VCaP (cell line): ENCODE data around the gene GALNT18.

Experiments used
- H3K27ac ChIP-seq: fragments of 450-650 bp; 2 replicates; pipeline ENCODE4 v1.5.1; 2017
- CTCF ChIP-seq: fragments of 450-650 bp; conservative IDR thresholded peaks from 2 replicates; pipeline ENCODE4 v1.5.1; 2017; ENCODE audit warnings: mild to moderate bottlenecking, moderate library complexity

The GALNT18 gene

GRCh38 chr11:11374358-11375148, 247.3 kb downstream of the GALNT18 start:
- TF ChIP-seq CTCF: no peak
- no peak overlapping the region for H3K27ac ChIP-seq

GRCh38 chr11:11373934-11374333, 247.9 kb downstream of the GALNT18 start:
- no peak overlapping the region for H3K27ac ChIP-seq
- TF ChIP-seq CTCF: no peak

GRCh38 chr11:11372461-11372860, 249.3 kb downstream of the GALNT18 start:
- no peak for TF ChIP-seq CTCF
- no peak overlapping the region for H3K27ac ChIP-seq

GRCh38 chr11:11370962-11371303, 250.9 kb downstream of the GALNT18 start:
- no peak overlapping the region for H3K27ac ChIP-seq
- TF ChIP-seq CTCF: no peak

- TF ChIP-seq CTCF: no peak
- no peak overlapping the region for H3K27ac ChIP-seq
Measured at GRCh38 chr11:11370255-11370961, 251.4 kb downstream of the GALNT18 start.

GRCh38 chr11:11366793-11367192, 255.0 kb downstream of the GALNT18 start:
- TF ChIP-seq CTCF: no peak
- H3K27ac ChIP-seq: no peak overlapping the region

GRCh38 chr11:11363674-11364073, 258.1 kb downstream of the GALNT18 start:
- H3K27ac ChIP-seq: no peak overlapping the region
- no peak for TF ChIP-seq CTCF
